GM15510 (cell line): ENCODE results near the gene LACTB.

Experiments used
- POLR2A ChIP-seq: IDR thresholded peaks from 3 replicates; pipeline ENCODE4 v1.6.1; 2011; ENCODE audit warnings: borderline replicate concordance; ENCODE audit not compliant: insufficient read length; ENCODE audit errors: extremely low read depth

Gene LACTB

GRCh38 chr15:63121382-63122001 lies at the start of gene LACTB:
TSS of gene LACTB (plus strand) at chr15:63121861. CDS start at chr15:63121872, 11 bp downstream.
- peak; percentile 61 for TF ChIP-seq POLR2A

- no peak for TF ChIP-seq POLR2A
Observed at GRCh38 chr15:63072023-63072650, 49.5 kb upstream of the LACTB start.

GRCh38 chr15:63072809-63073277 lies 48.8 kb upstream of the LACTB start:
- no peak for TF ChIP-seq POLR2A

DNA sequence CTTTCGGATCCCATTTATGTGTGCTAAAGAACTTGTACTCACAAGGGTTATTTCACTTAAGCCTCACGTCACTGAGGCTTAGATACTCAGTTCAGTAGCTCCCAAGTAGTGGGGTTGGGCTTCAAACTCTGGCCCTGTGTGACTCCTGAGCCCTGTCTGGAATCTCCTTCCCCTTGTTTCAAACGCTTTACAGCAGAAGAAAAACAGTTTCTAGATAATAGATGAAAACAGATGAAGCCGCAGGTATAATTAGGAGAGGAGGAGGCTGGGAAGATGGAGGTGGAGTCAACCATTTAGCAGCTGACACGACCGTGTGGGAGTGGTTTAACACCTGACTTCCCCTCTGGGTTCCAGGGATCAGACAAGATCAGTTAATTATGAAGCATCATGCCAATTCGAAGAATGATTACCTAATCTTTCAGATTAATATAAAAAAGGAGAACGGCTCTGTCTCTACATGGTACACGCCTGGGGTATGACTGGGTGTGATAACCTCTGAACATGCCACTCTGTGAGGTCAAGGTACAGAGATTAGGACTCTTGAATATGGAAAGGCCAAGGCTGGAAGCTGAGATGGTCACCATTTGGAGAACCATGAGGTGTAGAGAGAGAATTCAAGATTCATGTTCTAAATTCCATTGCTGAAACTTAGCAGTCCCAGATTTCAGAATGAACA lies 48.0 kb upstream of the LACTB start:
- TF ChIP-seq POLR2A = no peak

- no peak for TF ChIP-seq POLR2A
Observed at GRCh38 chr15:63075015-63075983, 46.4 kb upstream of the LACTB start.

DNA sequence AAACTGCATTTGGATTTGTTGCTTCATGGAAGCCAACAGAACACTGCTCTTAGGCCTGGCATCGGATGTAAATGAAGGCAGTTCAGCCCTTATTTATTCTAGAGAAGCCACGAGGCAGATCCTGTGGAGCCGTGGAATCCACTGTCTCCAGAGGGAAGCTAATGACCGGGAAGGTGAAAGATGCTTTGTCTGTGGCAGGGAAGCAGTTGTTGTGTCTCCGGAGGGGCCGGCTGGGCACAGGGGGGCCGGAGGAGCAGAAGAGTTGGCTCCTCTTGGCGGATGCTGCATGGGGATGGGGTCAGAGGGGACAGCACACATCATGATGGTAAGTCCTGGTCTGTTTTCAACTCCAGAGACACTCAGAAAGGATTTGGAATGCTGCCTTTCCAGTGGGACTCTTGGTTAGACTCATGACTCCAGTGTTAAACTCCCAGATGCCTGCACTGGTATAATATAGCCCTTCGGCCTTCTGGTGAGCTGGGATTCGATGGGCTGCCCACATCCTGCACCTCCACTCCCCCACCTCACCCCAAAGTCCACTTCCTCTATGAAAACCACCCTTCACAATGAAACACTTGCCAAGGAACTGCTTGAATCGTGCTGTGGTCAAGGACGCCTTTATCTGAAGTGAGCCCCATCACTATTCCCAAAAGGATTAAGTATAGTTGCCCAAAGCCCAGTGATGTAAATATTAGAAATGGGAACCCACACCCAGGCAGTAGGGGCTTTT lies 45.5 kb upstream of the LACTB start:
- no peak for TF ChIP-seq POLR2A

DNA sequence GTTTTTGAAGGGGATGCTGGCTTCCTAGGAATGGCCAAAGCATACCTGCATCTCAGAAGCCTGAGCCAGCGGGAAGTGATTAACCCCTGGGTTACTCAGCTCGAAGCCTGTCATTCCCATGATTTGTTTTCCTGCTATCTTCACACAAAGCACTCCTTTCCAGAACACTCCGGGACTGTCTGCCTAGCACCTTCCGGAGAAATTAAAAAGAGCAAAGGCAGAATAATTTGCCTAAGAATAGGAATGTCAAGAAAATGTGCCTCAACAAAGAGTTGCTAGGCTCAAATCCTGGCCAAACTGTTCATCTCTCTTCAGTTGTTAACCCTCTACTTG lies 45.0 kb upstream of the LACTB start:
- TF ChIP-seq POLR2A = no peak

DNA sequence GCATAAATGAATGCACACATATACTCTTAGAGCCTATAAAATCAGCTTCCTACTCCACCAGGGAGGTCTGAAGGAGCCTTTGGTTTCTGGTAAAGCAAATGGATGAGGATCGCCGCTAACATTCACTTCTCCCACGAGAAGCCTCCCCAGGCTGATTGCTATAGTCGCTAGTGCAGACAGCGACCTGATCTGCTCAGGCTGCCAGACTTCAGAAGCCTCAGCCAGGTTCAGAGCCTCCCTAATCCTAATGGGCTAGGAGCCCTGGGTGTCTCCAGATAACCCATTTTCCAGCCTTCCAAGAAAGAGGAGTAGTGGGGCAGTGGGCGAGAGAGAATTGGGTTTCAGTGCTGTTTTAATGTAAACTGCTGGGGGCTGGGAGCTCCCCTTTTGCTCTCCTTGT lies 43.7 kb upstream of the LACTB start:
- no peak for TF ChIP-seq POLR2A

DNA sequence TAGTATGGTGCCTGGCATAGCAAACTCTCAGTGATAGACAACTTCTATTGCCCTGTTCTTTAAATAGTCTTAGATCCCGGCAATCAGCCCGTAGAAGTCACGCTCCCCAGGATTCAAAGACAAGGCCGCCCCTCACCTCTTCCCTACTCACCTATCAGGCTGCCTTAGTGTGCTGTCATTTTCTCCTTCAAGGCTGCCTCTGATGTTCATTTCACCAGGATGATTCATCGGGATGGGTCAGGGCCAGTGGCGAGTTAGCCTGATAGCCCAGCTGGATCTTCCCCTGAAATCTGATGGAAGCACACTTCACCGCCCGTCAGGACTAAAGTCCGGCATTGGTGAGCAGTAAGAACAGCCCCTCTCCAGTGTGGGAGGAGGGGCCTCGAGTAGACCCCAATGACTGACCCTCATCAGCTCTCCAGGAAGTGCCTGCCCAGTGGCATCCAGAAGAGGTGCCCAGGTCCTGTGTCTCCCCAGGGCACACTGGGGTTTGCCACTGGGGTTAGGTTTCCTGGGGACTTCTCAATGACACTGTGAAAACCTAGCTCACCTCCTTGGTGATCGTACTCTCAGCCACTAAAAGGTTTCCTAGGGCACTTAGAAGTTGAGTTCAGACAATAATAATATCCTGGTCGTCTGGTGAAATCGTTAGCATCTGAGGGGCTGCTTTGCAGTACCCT lies 41.6 kb upstream of the LACTB start:
- TF ChIP-seq POLR2A = no peak

- TF ChIP-seq POLR2A = no peak
Observed at GRCh38 chr15:63080634-63081250, 40.9 kb upstream of the LACTB start.

DNA sequence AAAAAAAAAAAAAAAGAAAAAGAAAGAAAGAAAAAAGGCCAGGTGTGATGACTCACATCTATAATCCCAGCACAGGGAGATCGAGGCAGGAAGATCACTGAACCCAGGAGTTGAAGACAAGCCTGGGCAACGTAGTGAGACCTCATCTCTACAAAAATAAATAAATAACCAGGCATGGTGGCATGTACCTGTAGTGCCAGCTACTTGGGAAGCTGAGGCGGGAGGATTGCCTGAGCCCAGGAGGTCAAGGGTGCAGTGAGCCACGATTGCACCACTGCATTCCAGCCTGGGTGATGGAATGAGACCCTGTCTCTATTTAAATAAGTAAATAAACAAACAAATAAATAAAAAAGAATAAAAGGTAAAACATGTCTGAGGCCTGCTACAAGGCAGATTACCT lies 39.3 kb upstream of the LACTB start:
- TF ChIP-seq POLR2A = no peak

DNA sequence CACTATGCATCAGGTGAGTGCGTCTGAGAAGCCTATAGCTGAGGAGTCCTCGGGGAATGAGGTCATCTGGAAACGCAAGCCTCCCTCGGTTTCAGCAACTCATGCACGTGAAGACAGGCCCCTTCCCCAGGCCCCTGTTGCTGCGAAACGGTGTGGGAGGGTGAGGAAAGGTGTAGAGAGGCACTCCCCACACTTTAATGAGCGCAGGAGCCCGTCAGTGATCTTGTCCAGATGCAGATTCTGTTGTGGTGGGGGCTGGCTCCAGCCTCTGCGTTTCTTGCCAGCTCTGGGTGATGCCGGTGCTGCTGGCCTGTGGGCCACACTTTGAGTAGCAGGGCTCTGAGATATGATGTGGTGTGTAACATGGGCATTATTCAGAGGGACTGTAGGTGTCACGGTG lies 38.6 kb upstream of the LACTB start:
- no peak for TF ChIP-seq POLR2A

DNA sequence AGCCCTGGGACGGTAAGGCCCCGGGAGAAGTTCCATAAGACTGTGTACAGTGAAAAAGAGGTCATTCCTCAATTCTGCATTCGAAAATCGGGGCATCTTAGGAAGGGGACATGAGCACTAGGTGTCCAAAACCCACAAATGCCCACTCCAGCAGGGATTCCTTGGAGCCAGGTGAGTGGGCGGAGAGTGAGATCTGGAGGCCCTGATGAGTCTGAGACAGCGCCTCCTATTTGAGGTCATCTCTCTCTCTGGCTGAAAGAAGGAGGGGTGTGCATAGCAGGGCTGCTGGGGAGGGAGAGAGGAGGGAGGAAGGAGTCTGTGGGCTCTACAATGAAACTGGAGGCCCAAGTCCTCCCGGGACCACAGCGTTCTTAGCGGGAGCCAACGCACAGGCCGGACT lies 38.1 kb upstream of the LACTB start:
- no peak for TF ChIP-seq POLR2A
